Colon (tissue), 2 donors: ENCODE results near the gene TBXAS1.

ENCODE experiments used
- FAIRE-seq: peaks from 2 replicates; lab custom pipeline; 2012; peaks lifted over from hg19 to GRCh38; lab: Jason Lieb, UNC
- donor health status: control.
- donor health status: control.

TBXAS1 gene

DNA sequence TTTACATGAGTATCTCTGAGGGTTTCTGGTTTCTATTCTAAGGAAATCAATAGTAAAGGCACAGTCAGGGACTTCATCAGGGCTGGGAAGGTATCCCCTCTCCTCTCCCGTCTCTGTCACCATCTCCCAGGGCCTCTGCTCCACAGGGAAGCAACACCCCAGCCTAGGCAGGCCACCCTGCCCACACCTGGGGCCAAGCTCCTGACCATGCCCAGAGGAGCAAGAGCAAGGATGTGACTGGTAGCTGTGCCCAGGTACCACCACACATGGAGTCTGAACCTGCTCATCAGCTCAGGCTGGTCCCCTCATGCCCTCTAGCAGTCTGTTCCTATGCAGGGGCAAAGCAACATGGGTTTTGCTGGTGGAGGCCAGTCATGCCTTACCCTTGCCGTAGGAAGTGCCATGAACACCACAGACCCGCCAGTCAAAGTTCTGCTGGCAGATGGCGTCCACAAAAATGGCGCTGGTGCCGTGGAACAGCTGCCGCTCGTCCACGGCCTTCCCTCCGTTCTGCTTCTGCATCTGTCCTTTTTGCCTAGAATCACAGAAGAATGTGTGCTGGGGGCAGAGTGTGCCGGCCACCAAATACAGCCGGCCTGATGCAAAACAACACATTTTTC, 196.9 kb downstream of the TBXAS1 start:
- FAIRE-seq, result no peak

DNA sequence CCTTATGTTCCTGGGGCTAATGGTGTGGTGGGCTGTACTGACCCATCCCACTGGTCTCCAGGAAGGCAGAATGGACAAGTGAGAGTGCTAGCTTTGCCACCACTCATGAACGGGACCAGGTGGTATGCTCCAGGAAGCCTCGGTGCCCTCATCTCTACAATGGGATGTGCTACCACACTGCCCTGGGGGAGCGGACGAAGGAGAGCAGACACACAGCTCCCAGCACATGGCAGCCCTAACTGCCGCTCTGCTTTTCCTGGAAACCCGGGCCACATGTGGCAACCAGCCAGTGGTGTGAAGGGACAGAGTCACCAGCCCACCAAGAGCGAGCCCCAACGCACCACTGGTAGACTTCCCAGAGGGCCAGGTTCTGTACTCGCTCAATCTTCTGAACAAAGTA, 197.9 kb downstream of the TBXAS1 start:
- FAIRE-seq, result no peak

DNA sequence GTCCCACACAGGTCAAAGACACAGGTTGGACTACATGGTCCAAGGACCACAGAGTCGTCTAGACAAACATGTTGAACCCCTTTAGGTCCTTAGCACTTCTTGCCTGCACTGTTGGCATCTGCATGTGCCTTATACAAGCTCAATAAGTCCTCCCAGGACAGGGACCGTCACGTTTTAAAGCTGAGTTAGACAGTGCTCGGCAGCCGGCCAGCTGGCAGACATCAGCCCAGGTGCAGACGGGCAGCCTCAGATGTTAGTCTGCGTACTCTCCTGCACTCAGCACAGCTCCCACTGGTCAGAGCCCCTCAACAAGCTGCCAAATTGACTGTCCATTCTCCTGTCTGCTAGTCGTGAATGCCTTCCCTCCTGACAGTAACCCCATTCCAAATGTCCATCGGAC, 198.8 kb downstream of the TBXAS1 start:
- FAIRE-seq, result no peak

DNA sequence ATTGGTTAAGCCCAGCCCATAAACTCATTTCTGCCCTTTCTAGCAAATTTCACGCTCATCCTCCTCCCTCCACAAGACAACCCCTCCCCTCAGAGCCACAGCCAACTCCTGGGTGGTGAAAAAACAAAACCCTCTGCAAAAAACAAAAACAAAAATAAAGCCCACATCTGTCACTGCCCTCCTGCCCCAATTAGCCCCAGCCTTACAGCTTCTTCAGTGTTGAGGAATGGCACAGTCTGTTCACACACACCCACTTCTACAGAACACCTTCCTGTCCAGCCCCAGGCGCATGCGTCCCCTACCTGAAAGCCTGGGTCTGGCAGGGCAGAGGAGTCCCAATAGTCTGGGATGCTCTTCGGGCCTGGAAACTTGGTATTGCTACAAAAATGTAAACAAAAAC, 199.2 kb downstream of the TBXAS1 start:
- no peak for FAIRE-seq

DNA sequence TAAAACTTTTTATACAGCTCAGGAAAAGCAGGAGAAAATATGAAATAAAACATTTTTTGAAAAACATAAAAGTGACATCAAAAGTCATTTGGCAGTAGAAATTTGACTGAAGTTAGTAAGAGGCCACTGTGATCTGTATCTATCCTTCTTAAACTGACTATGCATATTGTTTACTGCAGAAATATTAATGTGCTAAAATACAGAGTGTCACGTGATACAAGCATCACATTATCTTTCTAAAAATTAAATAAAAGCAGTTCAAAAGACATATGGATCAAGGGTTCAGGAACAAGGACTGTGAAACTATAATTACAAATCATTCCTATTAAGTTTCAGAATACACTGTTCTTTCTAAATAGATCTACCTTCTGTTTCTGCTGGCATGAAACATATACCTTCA, 200.0 kb downstream of the TBXAS1 start:
- FAIRE-seq, result no peak

DNA sequence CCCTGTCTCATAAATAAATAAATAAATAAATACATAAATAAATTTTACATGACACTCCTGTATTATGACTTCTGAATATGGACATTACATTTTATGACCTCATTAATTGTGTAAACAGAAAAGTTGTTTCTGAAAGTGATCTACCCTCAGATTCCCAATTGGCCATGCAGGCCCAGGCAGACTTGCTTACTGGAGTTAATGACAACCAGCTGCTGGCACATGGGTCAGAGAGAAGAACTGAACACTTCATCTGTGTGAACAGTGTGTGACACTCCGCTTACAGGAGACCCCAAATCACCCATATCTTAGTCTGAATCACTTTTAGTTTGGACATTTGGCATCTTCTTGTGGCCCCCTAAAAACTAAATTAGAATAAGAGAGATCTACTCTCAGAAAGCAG, 202.3 kb downstream of the TBXAS1 start:
- FAIRE-seq, result no peak

DNA sequence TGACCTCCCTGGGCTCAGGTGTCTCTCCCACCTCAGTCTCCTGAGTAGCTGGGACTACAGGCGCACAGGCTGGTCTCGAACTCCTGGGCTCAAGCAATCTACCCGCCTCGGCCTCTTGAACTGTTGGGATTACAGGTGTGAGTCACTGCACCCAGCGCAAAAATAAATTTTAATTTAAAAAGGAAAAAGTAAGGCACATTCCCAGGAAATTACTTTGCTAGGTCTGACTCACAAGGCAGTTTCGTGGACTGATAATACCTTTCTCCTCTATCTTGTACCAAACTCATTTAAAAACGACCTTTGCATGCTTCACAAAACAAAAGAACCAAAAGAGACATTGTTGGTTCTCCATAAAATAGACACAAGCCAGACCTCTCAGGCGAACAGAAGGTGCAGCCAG, 204.0 kb downstream of the TBXAS1 start:
- no peak for FAIRE-seq

DNA sequence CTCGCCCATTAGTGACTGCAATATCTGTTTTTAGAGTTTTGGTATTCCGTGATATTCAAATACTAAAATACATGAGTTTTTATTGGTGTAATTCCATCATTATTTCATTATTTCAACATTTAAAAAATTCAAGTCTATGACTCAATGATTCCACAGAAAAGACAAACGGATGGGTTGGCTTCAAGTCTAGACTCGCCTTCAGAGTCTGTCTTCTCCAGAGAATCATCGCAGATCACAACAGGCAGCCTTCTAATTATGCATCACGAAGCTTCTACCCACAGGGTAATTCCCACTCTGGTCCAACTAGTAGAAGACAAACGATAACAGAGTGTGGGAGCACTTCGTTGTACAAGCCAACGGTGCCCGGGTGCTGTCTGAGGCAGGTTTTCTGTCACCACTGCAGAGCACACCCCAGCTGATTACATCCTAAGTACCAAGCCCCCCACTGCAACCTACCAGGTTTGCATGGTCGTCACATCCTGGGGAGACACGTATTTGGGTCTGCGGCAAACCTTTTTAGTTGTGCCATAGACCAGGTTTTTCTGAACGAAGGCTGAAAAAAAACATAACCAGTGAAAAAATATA, 204.8 kb downstream of the TBXAS1 start:
- FAIRE-seq, result no peak

DNA sequence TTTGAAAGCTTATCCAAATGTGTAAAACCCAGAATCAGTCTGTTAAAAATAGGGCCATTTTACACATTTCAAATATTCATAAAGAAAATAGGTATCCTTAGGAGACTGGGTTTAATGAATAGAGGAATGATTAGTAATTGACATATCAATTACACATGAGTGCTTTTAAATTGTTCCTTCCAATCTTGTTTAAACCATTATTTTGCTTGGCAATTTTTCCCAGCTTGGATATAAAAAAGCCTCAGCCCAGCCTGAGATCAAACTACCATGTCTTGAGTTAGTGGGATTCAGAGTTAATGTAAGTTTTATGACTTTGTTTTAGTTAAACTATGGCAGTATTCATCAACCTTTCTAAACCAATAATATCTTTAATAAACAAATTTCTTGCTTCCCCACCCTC, 205.4 kb downstream of the TBXAS1 start:
- FAIRE-seq, result no peak

DNA sequence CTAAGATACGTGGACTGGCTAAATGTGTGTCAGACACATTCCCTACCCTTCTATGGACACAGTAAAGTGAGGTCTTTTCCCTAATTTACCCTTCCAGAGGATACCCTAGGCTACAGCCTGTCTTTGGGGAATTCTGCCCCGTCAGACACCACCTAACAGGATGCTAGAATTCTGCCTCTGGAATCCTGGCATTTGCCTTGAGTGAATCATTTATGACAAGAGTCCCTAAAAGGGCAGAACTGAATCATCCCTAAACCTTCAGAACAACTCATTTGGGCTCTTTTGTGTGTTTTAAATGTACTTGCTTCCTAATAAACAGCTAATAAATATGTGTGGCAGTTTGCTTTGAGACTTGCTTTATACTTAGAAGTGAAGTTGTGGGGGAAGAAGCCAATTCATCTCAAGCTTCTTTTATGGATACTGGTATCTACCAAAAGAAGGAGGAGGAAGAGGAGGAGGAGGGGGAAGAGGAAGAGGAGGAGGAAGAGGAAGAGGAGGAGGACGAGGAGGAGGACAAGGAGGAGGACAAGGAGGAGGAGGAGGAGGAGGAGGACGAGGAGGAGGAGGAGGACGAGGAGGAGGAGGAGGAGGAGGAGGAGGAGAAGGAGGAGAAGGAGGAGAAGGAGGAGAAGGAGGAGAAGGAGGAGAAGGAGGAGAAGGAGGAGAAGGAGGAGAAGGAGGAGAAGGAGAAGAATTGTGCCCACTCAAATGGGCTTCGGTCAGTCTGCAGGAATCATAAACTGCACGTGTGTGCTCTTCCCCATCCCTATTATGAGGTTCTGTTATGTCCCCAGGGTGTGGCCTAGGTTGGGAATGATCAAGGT, 206.5 kb downstream of the TBXAS1 start:
- FAIRE-seq, result no peak

DNA sequence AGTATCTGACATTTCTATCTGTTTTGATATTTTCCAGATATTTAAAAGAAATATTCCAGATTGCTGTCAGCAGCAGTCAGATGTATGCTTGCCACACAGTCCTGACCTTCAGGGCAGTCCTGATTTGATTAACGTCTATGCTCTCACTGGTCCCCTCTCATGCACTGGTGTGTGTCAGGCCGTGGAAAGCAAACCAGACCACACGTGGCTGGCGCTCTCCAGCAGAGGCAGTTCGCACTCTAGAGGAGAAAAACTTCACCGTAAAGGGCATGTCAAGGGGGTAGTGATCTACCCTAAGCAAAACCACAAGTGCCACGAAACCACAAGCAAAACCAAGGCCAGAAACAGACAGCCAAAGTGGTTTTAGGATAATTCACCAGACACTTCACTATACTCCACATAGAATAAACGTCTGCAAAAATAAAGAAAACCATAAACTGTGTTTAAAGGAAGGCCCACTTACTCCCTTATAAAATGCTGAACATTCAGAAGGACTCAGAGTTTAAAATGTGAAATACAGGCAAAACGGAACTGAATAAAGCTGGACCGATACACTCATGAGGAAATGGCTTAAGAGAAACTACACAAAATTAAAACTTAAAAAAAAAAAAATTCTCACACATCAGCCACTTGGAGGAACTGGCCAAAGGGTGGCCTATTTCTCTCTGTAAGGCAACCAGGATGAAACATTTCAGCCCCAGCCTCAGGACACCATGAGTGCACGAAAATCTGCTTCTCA, 207.3 kb downstream of the TBXAS1 start:
- FAIRE-seq, result no peak

DNA sequence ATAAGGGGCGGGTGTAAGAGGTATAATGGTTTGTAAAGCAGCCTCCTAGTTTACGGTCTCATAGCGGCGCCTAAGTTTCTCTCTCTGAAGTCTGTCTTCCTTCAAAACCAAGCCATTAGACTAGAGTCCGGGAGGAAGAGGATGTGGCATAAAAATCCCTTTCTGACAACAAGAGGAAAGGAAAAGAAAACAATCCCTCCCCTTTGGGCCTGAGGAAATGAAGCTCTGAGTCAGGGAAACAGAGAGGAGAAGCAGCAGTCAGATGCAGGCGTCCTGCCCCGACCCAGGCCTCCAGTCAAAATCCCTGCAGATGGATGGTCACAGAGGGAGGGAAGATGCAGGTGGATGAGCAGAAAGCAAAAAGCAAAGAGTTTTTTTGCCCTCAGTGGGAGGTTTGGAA, 210.0 kb downstream of the TBXAS1 start:
- FAIRE-seq, result no peak

DNA sequence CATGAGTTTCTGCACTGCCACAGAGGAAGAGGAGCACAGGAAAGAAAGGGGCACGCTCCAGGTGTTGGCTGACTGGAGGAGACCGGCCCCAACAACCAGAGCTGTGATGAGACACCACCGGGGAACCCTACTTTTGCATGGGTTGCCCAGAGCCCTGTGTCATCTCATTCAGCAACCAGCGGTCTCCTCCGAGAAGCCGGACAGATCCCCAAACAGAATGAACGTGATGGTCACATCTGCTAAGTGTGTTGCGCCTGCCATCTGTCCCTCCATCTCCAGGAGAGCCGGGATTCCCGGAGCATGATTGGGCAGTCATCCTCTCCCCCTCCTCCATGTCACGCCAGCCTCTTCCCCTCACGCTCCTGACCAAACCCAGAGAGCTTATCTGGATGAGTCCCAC, 210.8 kb downstream of the TBXAS1 start:
- FAIRE-seq, result no peak

DNA sequence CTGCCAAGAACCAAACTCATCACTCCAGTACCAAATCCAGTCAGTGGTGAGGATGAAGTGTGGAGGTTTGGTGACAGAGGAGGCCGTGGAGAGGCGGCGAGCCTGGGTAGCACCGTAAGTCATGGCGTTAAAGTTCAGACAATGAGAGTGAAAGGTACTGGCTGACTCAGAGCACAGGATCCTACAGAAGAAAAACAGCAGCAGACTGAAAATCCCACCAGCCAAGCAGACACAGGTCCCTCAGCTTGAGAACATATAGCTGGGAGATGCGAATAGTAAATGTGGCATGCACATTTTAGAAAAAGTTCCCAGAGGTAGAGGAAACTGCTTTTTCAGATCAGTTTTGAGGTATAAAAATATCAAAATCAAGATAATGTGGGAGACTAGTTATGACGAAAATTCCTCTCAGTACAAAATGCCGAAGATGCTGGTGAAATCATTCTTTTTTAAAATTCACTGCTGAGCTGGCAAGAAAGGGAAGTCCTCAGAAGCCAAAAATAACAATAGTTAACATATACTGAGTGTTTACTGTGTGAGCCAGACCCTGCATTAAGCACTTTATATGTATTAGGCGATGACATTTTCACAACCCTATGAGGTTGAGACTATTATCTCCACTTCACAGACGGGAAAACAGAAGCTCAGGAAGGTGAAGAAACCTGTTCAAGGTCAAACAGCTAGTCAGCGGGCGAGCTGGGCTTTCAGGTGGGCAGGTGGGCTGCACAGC, 212.8 kb downstream of the TBXAS1 start:
- FAIRE-seq, result no peak

DNA sequence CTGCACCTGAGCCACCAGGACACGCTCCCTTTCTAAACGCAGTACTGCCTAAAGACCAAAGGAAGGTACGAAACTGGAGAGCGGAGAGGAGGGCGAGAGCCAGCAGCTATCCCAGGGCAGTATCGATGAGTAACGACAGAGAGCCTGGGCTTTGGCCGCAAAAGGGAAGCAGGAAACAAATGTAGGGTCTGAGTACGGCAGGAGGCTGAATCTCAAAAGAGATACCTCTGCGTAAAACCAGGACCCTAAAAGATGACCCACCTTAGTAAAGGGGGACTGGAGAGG, 213.3 kb downstream of the TBXAS1 start:
- FAIRE-seq, result no peak

DNA sequence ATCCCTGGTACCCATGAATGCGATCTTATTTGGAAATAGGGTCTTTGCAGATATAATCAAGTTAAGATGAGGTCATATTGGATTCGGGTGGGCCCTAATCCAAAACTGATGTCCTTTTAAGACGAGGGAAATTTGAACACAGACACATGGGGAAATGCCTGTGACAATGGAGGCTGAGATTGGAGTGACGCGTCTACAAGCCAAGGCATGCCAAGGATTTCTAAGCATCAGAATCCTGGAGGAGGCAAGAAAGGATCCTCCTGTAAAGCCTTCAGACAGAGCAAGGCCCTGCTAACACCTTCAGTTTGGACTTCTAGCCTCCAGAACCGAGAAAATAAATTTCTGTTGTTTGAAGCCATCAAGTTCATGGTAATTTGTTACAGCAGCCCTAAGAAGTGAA, 215.2 kb downstream of the TBXAS1 start:
- no peak for FAIRE-seq

DNA sequence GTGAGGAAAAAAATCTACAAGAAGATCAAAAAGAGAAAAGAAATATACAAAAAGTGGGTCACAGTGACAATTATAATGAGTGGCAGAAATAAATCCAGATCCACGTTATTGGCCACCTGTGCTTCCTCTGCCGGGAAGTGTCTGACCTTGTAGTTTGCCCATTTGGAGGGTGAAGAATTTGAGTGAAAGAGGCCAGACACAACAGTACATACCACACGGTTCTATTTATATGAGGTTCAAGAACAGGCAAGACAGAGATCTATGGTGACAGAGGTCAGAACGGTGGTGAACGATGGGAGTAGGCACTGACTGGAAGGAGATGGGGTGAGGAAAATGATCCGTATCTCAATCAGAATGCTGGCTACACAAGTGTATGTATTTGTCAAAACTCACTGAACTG, 216.6 kb downstream of the TBXAS1 start:
- FAIRE-seq, result no peak

DNA sequence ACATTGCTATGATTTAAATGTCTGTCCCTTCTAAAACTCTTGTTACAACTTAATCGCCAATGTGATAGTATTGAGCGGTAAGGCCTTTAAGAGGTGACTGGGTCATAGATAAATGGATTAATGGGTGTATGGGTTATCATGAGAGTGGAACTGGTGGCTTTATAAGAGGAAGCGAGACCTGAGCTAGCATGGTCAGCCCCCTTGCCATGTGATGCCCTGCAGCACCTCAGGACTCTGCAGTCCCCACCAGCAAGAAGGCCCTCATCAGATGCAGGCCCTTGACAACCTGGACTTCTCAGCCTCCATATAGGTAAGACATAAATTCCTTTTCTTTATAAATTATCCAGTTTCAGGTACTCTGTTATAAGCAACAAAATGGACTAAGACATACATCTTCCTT, 218.1 kb downstream of the TBXAS1 start:
- no peak for FAIRE-seq

DNA sequence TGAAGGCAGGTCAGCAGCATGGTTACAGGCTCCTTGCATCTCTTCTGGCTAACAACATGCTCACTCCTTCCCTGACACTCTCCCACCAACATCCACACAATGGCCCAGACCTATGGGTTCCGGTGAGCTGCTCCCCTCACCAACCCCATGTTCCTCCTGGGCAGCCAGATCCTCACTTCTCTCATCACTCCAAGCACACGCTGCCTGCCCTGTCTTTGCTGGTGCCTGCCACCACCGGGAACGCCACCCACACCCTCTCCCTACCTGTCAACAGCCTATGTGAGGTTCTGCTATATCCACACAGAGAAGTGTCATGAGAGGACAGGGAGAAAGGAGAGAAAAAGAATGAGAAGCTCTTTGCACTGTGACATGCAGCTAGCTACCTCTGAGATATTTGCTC, 219.1 kb downstream of the TBXAS1 start:
- no peak for FAIRE-seq

DNA sequence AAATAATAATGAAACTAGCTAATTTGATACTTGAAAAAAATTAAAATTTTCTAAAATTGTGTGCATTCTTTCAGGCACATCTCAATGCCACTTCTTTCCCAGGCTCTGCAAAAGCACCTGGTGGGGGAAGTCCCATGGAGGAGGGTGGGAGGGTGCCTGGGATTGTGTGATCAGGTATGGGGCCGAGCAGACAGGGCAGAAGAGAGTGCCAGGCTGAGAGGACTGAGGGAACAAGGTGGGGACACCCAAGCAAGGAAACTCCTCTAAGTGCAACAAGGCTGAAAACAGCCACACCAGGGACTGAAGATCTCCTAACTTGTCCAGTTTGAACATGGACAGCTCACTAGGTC, 219.9 kb downstream of the TBXAS1 start:
- FAIRE-seq, result no peak

DNA sequence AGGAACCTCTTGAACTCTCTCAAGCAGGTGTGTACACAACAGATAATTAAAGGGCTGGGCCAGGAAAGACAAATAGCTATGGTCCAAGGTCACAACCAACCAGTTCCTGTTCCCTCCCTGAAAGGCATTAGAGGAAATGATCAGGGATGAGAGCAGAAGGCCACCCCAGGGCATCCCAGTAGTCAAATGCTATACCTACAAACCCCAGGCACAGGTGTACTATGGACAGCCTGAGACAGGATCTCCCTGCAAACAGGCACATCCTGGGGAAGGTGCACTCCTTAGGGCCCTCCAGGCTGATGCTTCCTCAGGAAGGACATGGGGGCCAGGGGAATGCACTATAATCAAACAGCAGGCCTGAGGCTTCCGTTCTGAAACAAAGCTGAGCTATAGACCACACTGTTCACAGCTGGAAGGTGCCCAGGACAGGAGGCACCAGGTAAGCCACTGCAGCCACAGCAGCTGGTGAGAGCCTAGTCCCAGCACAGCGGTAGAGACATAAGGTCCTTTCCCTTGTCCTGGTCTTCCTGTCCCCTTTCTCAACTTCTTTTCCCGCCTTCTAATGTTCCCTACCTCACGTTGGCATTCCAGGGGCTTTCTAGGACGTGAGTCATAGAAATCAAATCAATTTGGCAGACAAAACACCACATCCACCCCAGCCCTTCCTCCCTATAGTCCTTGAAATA, 220.4 kb downstream of the TBXAS1 start:
- no peak for FAIRE-seq

DNA sequence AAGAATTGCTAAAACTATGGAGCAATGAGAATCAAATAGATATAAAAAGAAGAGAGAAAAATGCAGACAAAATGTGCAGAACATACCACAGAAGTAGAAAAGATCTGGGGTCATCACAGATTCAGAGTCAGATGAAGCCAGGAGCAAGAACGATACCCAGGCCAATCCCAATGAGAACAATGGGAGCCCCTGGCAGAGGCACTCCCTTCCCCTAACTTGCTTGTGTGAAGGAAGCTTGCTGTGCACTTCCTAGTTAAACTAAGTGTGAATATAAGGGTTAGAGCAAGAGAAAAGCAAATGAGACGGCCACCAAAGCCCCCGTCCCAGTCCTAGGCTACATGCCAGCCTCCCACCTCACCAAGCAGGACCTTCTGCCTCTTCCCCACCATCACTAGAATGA, 221.0 kb downstream of the TBXAS1 start:
- FAIRE-seq, result no peak
